Activated T-helper 9 cell treated with anti-CD3 and anti-CD28 coated beads, Interleukin-2, amount 50 U/mL, for 16 hours (primary cell): ENCODE data around the gene CD28.
A peak's percentile ranks its signal among the peaks of the same experiment; 100 is the strongest.
"Not testable (repeated sequence)": the region's sequence is repeated elsewhere in the genome, so short reads cannot be mapped to it uniquely, and the experiment has no call there.

Experiments
- DNase-seq: peaks from one replicate; pipeline ENCODE4 v3.0.0-alpha.2; 2020; ENCODE audit warnings: low read depth

Gene CD28

GRCh38 chr2:203748331-203749126, 42.1 kb downstream of the CD28 start:
- DNase-seq = no peak

- DNase-seq = no peak
Measured at GRCh38 chr2:203750346-203751068, 44.1 kb downstream of the CD28 start.

- DNase-seq = no peak
Measured at GRCh38 chr2:203751685-203752271, 45.3 kb downstream of the CD28 start.

GRCh38 chr2:203756161-203756560, 49.7 kb downstream of the CD28 start:
- DNase-seq = no peak

- no peak for DNase-seq
Measured at GRCh38 chr2:203758841-203759689, 52.6 kb downstream of the CD28 start.

- no peak for DNase-seq
Measured at GRCh38 chr2:203759690-203760365, 53.4 kb downstream of the CD28 start.

GRCh38 chr2:203761121-203761520, 54.7 kb downstream of the CD28 start:
- no peak for DNase-seq

GRCh38 chr2:203763241-203763937, 57.0 kb downstream of the CD28 start:
- DNase-seq = peak; percentile 42

GRCh38 chr2:203763938-203764664, 57.7 kb downstream of the CD28 start:
- DNase-seq = no peak

GRCh38 chr2:203772456-203773165, 66.2 kb downstream of the CD28 start:
- DNase-seq = no peak

- DNase-seq = no peak
Measured at GRCh38 chr2:203774760-203775159, 68.3 kb downstream of the CD28 start.

GRCh38 chr2:203775684-203776083, 69.2 kb downstream of the CD28 start:
- DNase-seq = no peak

- no peak for DNase-seq
Measured at GRCh38 chr2:203777030-203777429, 70.6 kb downstream of the CD28 start.

- not testable (repeated sequence) for DNase-seq
Measured at GRCh38 chr2:203779477-203780073, 73.1 kb downstream of the CD28 start.

- no peak for DNase-seq
Measured at GRCh38 chr2:203780231-203780630, 73.8 kb downstream of the CD28 start.

- DNase-seq = no peak
Measured at GRCh38 chr2:203781151-203781550, 74.7 kb downstream of the CD28 start.

GRCh38 chr2:203782262-203782976, 76.0 kb downstream of the CD28 start:
- DNase-seq = peak; percentile 46

- no peak for DNase-seq
Measured at GRCh38 chr2:203783496-203784203, 77.2 kb downstream of the CD28 start.
